Measurements from ENCODE around the gene ZNF385A. TPM values are rescaled to one million over a fixed set of nuclear protein-coding genes. Genes with fewer than 3 reads are reported as not detected.

The ZNF385A gene
- total RNA-seq, 2 experiments from 2014 or later, result 0.32 to 2.9 TPM

GRCh38 chr12:54390668-54391551, 6.4 kb upstream of the ZNF385A start:
- peak overlapping the region; percentile 73 for H3K4me2 ChIP-seq (ENCODE audit: low read length)
- no peaks in the 10 kb centered on the region for H3K9me3 ChIP-seq (ENCODE audit: low read length)
- intact Hi-C loops (cut with micrococcal nuclease; ENCODE audit: unreplicated experiment), result loop anchor here (1.0 kb wide), 1 partner anchor 171 kb away; no protein-coding TSS in a partner anchor
- TF ChIP-seq CTCF (conservative IDR thresholded peaks at IDR 0.05; ENCODE audit: low read length) (peak; percentile 66), EZH2phosphoT487 (IDR thresholded peaks at IDR 0.05; ENCODE audit: borderline replicate concordance, low read depth, low read length) (no peak)
- CTCF ChIA-PET (ENCODE audit: unreplicated experiment), result interaction anchor here (0.7 to 0.9 kb wide), 2 partner anchors 11 to 55 kb away, joined by 3 to 4 read pairs; no protein-coding TSS in a partner anchor
- POLR2A ChIA-PET, result interaction anchor here (0.6 kb wide), 1 partner anchor 718 kb away, joined by 4 read pairs; no protein-coding TSS in a partner anchor
- peak overlapping the region; percentile 73 for H2AFZ ChIP-seq (ENCODE audit: low read length)
- no peaks in the 10 kb centered on the region for H3K9me2 ChIP-seq (ENCODE audit: insufficient read depth, low read length)
- H3K27ac ChIP-seq (ENCODE audit: low read depth, low read length, poor library complexity, severe bottlenecking), result no peak overlapping the region
- peak overlapping the region; percentile 74 for H3K4me3 ChIP-seq (ENCODE audit: low read depth, low read length, poor library complexity, severe bottlenecking)
- H3K79me2 ChIP-seq (ENCODE audit: insufficient read depth, low read depth, low read length), result no peaks in the 10 kb centered on the region
- no peaks in the 10 kb centered on the region for H4K20me1 ChIP-seq (ENCODE audit: insufficient read depth, low read length)
- BruUV-seq (replicated peaks), result no TSS peak
- peaks cover 42% of the 10 kb centered on the region for H3K4me1 ChIP-seq (ENCODE audit: insufficient read depth, low read length, poor library complexity, severe bottlenecking)
- DNase-seq (ENCODE audit: low spot score), result peak; percentile 84
- H3K36me3 ChIP-seq (ENCODE audit: insufficient read depth, low read length), result no peaks in the 10 kb centered on the region

- no TSS peak for BruUV-seq (replicated peaks)
- intact Hi-C loops (cut with micrococcal nuclease; ENCODE audit: unreplicated experiment), result no loop called here
- H2AFZ ChIP-seq (ENCODE audit: low read length), result no peak overlapping the region
- no peaks in the 10 kb centered on the region for H3K36me3 ChIP-seq (ENCODE audit: insufficient read depth, low read length)
- H3K4me1 ChIP-seq (ENCODE audit: insufficient read depth, low read length, poor library complexity, severe bottlenecking), result peaks cover 49% of the 10 kb centered on the region
- no peaks in the 10 kb centered on the region for H3K9me3 ChIP-seq (ENCODE audit: low read length)
- H3K27ac ChIP-seq (ENCODE audit: low read depth, low read length, poor library complexity, severe bottlenecking), result no peak overlapping the region
- POLR2A ChIA-PET, result interaction anchor here (0.6 kb wide), 1 partner anchor 719 kb away, joined by 4 read pairs; no protein-coding TSS in a partner anchor
- no peak for DNase-seq (ENCODE audit: low spot score)
- H4K20me1 ChIP-seq (ENCODE audit: insufficient read depth, low read length), result no peaks in the 10 kb centered on the region
- no peaks in the 10 kb centered on the region for H3K79me2 ChIP-seq (ENCODE audit: insufficient read depth, low read depth, low read length)
- H3K4me2 ChIP-seq (ENCODE audit: low read length), result peak overlapping the region; percentile 73
- TF ChIP-seq EZH2phosphoT487 (IDR thresholded peaks at IDR 0.05; ENCODE audit: borderline replicate concordance, low read depth, low read length) (no peak), CTCF (conservative IDR thresholded peaks at IDR 0.05; ENCODE audit: low read length) (no peak)
- CTCF ChIA-PET (ENCODE audit: unreplicated experiment), result interaction anchor here (0.7 kb wide), 1 partner anchor 10 kb away, joined by 4 read pairs; no protein-coding TSS in a partner anchor
- peak overlapping the region; percentile 74 for H3K4me3 ChIP-seq (ENCODE audit: low read depth, low read length, poor library complexity, severe bottlenecking)
- no peaks in the 10 kb centered on the region for H3K9me2 ChIP-seq (ENCODE audit: insufficient read depth, low read length)
These were observed 5.7 kb upstream of the ZNF385A start for GRCh38 chr12:54390176-54390667.

Measured in OCI-LY7 (cell line).